ENCODE results near the gene SERPINA5. TPM values are rescaled to one million over a fixed set of nuclear protein-coding genes. Genes with fewer than 3 reads are reported as not detected.
A peak's percentile ranks its signal among the peaks of the same experiment; 100 is the strongest.

The SERPINA5 gene
- total and polyA plus RNA-seq, 2 of the 13 experiments (the other 11 are each of a cell fraction or from before 2014, with no cell fraction given) = 449 to 498 TPM

DNA sequence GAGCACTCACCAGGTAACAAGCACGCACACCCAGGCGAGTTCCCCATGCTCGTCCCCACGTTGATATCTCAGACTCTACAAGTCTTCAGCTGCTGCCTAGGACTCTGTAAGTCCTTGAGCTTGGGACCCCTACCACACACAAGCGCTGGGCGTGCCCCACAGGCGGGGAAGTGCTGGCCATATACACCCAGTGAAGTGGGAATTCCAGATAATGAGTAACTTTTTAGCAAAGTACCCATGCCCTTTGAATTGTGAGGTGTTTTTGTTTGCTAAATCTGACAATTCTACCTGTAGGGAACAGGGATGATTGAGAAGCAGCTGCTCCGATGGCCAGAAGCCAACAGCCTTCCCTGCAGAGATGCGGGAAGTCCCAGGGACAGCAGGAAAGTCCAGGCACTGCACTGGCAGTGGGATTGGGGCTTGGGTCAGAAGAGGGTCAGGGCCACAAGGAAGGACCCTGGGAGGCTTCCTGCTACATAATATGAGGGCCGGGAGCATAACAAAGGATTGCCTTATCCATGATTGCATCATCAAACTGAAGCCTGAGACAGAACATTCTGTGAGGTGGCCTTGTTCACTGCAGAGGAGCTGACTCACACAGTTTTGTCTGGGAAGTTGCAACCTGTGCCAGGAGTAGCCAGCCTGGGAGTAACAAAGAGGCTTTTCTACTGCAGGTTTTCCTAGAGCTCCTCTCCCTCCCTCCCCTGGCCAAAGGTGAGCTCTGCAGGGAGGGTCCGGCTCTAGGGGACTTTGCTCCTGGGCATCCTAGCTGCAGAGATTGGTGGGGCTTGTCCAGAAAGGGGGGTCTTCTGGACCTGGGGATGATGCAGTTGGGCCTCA is 17.8 kb downstream of the SERPINA5 start (continued):
- no peak for TF ChIP-seq KIAA2018 (CRISPR knock-in tag; IDR thresholded peaks at IDR 0.05; ENCODE audit: borderline replicate concordance)
- peak; percentile 87 for TF ChIP-seq AHR (CRISPR knock-in tag; IDR thresholded peaks at IDR 0.05)
- peak; percentile 88 for TF ChIP-seq ZSCAN25 (CRISPR knock-in tag; IDR thresholded peaks at IDR 0.05)
- TF ChIP-seq ZKSCAN8 (CRISPR knock-in tag; IDR thresholded peaks at IDR 0.05; ENCODE audit: borderline replicate concordance) = peak; percentile 60; the same call in 1 of the 2 replicates
- no peak for TF ChIP-seq HMGA1 (CRISPR knock-in tag; conservative IDR thresholded peaks at IDR 0.05)
- TF ChIP-seq NR2C2 (CRISPR knock-in tag; IDR thresholded peaks at IDR 0.05; ENCODE audit: borderline replicate concordance) = peak; percentile 91
- peak; percentile 60; the same call in 1 of the 2 replicates for TF ChIP-seq SNAPC4 (CRISPR knock-in tag; IDR thresholded peaks at IDR 0.05)
- TF ChIP-seq, protein P1, sequence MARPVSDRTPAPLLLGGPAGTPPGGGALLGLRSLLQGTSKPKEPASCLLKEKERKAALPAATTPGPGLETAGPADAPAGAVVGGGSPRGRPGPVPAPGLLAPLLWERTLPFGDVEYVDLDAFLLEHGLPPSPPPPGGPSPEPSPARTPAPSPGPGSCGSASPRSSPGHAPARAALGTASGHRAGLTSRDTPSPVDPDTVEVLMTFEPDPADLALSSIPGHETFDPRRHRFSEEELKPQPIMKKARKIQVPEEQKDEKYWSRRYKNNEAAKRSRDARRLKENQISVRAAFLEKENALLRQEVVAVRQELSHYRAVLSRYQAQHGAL (CRISPR knock-in tag; IDR thresholded peaks at IDR 0.05; ENCODE audit: not compliant biosample characterization) = no peak
- TF ChIP-seq TEAD2 (CRISPR knock-in tag; IDR thresholded peaks at IDR 0.05) = no peak
- no peak for TF ChIP-seq SNRNP70 (IDR thresholded peaks at IDR 0.05; ENCODE audit: low read depth, low read length)
- TF ChIP-seq GTF2F1 (IDR thresholded peaks at IDR 0.05; ENCODE audit: low read length) = peak; percentile 31; the same call in 1 of the 2 replicates
